Lung (tissue), 12 donors: Measurements from ENCODE around the gene TYMS. TPM values are rescaled to one million over a fixed set of nuclear protein-coding genes. Genes with fewer than 3 reads are reported as not detected.
A peak's percentile ranks its signal among the peaks of the same experiment; 100 is the strongest.

Source experiments
- ATAC-seq: fragments of 200-7000 bp; cut with Tn5 transposase; one replicate; pipeline ENCODE4 v1.9.1; 2020; ENCODE audit warnings: moderate number of reproducible peaks; ENCODE audit not compliant: insufficient read depth, low FRiP score
- DNase-seq, 3 donors: peaks; one replicate each; pipeline ENCODE4 v3.0.0-alpha.2; 2013 to 2017
- H3K27ac ChIP-seq, 2 donors: one replicate each; pipeline ENCODE4 v1.5.1; 2013; ENCODE audit warnings: mild to moderate bottlenecking in 2 of 2, moderate library complexity in 2 of 2, control low read depth in 1 of 2, inconsistent platforms in 1 of 2, low read depth in 1 of 2, low read length in 1 of 2
- H3K27me3 ChIP-seq, 3 donors: one replicate each; pipeline ENCODE4 v1.5.1; 2013; ENCODE audit warnings: low read length in 2 of 3; ENCODE audit not compliant: control insufficient read depth in 3 of 3, insufficient read depth in 3 of 3
- H3K36me3 ChIP-seq, 4 donors: one replicate each; pipeline ENCODE4 v1.5.1; 2013; ENCODE audit warnings: low read length in 4 of 4, mild to moderate bottlenecking in 1 of 4, moderate library complexity in 1 of 4; ENCODE audit not compliant: control insufficient read depth in 4 of 4, insufficient read depth in 4 of 4
- H3K4me1 ChIP-seq, 5 donors: one replicate each; pipeline ENCODE4 v1.5.1; 2013; ENCODE audit warnings: low read length in 5 of 5, mild to moderate bottlenecking in 2 of 5, moderate library complexity in 1 of 5; ENCODE audit not compliant: control insufficient read depth in 5 of 5, insufficient read depth in 5 of 5
- H3K4me3 ChIP-seq: one replicate; pipeline ENCODE4 v1.5.1; 2013; ENCODE audit warnings: mild to moderate bottlenecking, control low read depth, moderate library complexity
- H3K9ac ChIP-seq, 2 donors: one replicate each; pipeline ENCODE4 v1.5.1; 2013; ENCODE audit warnings: low read length in 2 of 2, control low read depth in 1 of 2; ENCODE audit not compliant: insufficient read depth in 1 of 2
- H3K9me3 ChIP-seq, 4 donors: one replicate each; pipeline ENCODE4 v1.5.1; 2013; ENCODE audit warnings: low read length in 3 of 4, mild to moderate bottlenecking in 1 of 4, moderate library complexity in 1 of 4; ENCODE audit not compliant: control insufficient read depth in 4 of 4, insufficient read depth in 3 of 4
- CTCF ChIP-seq: IDR thresholded peaks from 2 replicates; pipeline ENCODE4 v1.5.1; 2012; ENCODE audit warnings: mild to moderate bottlenecking; ENCODE audit errors: control extremely low read depth, extremely low read depth
- WGBS, 2 donors: extraction: QIAGEN DNeasy Blood & Tissue Kit; methylation state at CpG; one replicate each; pipeline ENCODE4 v1.1.7; 2013; 5-methylcytosine and 5-hydroxymethylcytosine counted together
- polyA plus RNA-seq, 2 donors: library from polyadenylated mRNA; stranded (reverse); fragments of 200-250 nt; gene quantifications; one replicate each; pipeline ENCODE4 v1.2.1, GENCODE V29; 2013
- total RNA-seq, 2 donors: library from RNA; depleted of rRNA in 1 of 2; stranded (reverse); fragments of >200 nt in 1 of 2; gene quantifications; one replicate each; pipeline ENCODE4 v1.2.1, GENCODE V29; 2014 to 2021
- donor health status: control.
- donor health status: control.
- donor health status: Bipolar disorder and iron deficiency.
- donor health status: healthy.
- donor health status: DM: yes; HTN: yes; CAD: no.

Gene TYMS
- total and polyA plus RNA-seq, 4 donors: 5.8 to 23.4 (median 8.2) TPM

DNA sequence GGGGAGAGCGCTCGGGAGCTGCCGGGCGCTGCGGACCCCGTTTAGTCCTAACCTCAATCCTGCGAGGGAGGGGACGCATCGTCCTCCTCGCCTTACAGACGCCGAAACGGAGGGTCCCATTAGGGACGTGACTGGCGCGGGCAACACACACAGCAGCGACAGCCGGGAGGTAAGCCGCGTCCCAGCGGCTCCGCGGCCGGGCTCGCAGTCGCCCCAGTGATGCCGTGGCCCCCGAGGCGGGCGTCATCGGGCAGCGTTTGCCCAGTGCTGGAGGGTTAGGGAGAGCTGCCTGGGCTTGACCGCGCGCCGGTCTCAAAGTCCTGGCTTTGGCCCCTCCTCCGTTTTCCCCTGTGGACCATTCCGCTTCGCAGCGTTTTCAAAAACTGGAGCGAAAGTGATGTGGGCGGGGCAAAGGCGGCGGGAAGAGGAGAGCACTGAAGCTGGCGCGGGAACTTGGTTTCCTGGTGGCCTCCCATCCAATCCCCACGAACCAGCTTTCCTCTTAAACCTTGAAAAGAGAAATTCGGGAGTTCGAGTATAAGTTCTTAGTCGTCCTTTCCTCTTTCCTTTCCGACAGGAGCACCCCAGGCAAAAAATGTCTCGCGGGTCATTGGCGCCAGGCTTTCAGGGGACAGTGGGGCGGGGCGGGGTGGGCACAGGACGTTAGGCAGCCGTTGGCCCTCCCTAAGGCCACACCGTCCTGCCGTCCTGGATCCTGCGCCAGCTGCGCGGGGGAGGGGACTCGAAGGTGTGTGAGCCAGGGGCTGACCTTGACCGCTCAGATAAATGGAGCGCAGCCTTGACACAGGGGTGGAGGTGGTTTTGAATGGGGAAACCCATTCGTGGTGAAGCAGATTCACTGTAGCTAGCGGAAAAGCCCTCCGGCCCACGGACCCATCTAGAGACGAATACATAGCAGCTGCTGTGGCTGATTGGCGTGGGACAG lies 821 bp downstream of the TYMS start:
- TF ChIP-seq CTCF: no peak
- H3K4me3 ChIP-seq: peak overlapping the region; percentile 63
- H3K9me3 ChIP-seq: peaks cover 0 to 2% (median 0%) of the 10 kb centered on the region in 4 donors
- DNase-seq (peak; percentile 93 to 97 (median 96)), ATAC-seq (peak; percentile 93)
- no peaks in the 10 kb centered on the region for H3K27me3 ChIP-seq
- no peak overlapping the region for H3K9ac ChIP-seq
- peaks cover 0 to 11% (median 0%) of the 10 kb centered on the region in 5 donors for H3K4me1 ChIP-seq
- H3K27ac ChIP-seq: no peak overlapping the region
- WGBS, 2 donors: 1 to 2% methylated on average over 62 to 72 of the region's 72 CpGs
- peaks cover 0 to 19% (median 3%) of the 10 kb centered on the region in 4 donors for H3K36me3 ChIP-seq

GRCh38 chr18:658947-659533 lies 1.6 kb downstream of the TYMS start:
- Histone ChIP-seq H3K36me3 (peaks cover 0 to 19% (median 3%) of the 10 kb centered on the region in 4 donors), H3K9me3 (peaks cover 0 to 2% (median 0%) of the 10 kb centered on the region in 4 donors), H3K4me3 (no peak overlapping the region), H3K4me1 (peaks cover 0 to 11% (median 0%) of the 10 kb centered on the region in 5 donors), H3K27me3 (no peaks in the 10 kb centered on the region), H3K27ac (no peak overlapping the region), H3K9ac (no peak overlapping the region)
- DNase-seq (no peak), ATAC-seq (no peak)
- WGBS, 2 donors: 83 to 85% methylated on average over 10 of the region's 10 CpGs
- no peak for TF ChIP-seq CTCF

DNA sequence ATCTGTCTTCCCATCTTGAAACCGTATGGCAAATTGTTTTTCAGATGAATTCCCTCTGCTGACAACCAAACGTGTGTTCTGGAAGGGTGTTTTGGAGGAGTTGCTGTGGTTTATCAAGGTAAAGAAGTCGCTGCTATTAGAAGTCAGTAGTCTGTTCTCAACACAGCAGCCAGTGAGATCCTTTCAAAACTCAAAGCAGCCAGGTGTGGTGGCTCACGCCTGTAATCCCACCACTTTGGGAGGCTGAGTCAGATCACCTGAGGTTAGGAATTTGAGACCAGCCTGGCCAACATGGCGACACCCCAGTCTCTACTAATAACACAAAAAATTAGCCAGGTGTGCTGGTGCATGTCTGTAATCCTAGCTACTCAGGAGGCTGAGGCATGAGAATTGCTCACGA lies 2.1 kb downstream of the TYMS start:
- Histone ChIP-seq H3K27me3 (no peaks in the 10 kb centered on the region), H3K27ac (no peak overlapping the region)

More for the DNA sequence above, 2.1 kb downstream of the TYMS start:
- Histone ChIP-seq H3K4me3 (no peak overlapping the region), H3K36me3 (peaks cover 0 to 19% (median 3%) of the 10 kb centered on the region in 4 donors), H3K9ac (no peak overlapping the region), H3K4me1 (peaks cover 0 to 11% (median 0%) of the 10 kb centered on the region in 5 donors), H3K9me3 (peaks cover 0 to 2% (median 0%) of the 10 kb centered on the region in 4 donors)
- DNase-seq (no peak), ATAC-seq (no peak)
- WGBS, 2 donors: 91 to 93% methylated on average over 6 of the region's 6 CpGs
- no peak for TF ChIP-seq CTCF
